HepG2 (cell line): ENCODE data around the gene GPC3. TPM values are rescaled to one million over a fixed set of nuclear protein-coding genes. Genes with fewer than 3 reads are reported as not detected.

Experiments used
- HNF4G ChIP-seq, 2 experiments: sonication (generic) in 1 of 2; formaldehyde crosslinking in 1 of 2; IDR thresholded peaks; 2 replicates each; pipeline versions ENCODE4 v1.4.0 to v1.6.1; 2011 to 2020; ENCODE audit warnings: borderline replicate concordance in 2 of 2, low read depth in 2 of 2, mild to moderate bottlenecking in 2 of 2, low read length in 1 of 2, missing genetic modification reagents in 1 of 2, moderate library complexity in 1 of 2
- NCOA5 ChIP-seq: sonication (generic); formaldehyde crosslinking; IDR thresholded peaks from 2 replicates; pipeline ENCODE4 v1.4.0; 2020; ENCODE audit warnings: missing genetic modification reagents
- NFKB2 ChIP-seq: sonication (generic); formaldehyde crosslinking; IDR thresholded peaks from 2 replicates; pipeline ENCODE4 v1.4.0; 2020; ENCODE audit warnings: missing genetic modification reagents, borderline replicate concordance
- ZNF431 ChIP-seq: sonication (generic); formaldehyde crosslinking; IDR thresholded peaks from 2 replicates; pipeline ENCODE4 v1.9.0; 2022; ENCODE audit warnings: missing genetic modification reagents, low read depth, mild to moderate bottlenecking, borderline replicate concordance
- polyA plus RNA-seq, 8 experiments: library from polyadenylated mRNA; depleted of rRNA in 3 of 8; stranded (reverse) in 7 of 8; unstranded in 1 of 8; fragments of >200 nt; fragmentation: Illumina TruSeq in 4 of 8; extraction: Trizol in 4 of 8; gene quantifications; 2 replicates each; pipeline versions ENCODE4 v1.2.1 to v1.2.3, GENCODE V29; 2011 to 2016; ENCODE audit warnings: low read depth in 4 of 8, missing spikeins in 1 of 8, mixed read lengths in 1 of 8; ENCODE audit not compliant: insufficient read depth in 1 of 8
- total RNA-seq, 5 experiments: library from RNA; depleted of rRNA; stranded (reverse); fragments of >200 nt; fragmentation: Illumina TruSeq; extraction: Trizol; gene quantifications; 2 replicates each; pipeline ENCODE4 v1.2.3, GENCODE V29; 2016; ENCODE audit warnings: low read depth in 1 of 5
- TF ChIP-seq, protein P1 (sequence below): sonication (generic); formaldehyde crosslinking; IDR thresholded peaks from 2 replicates; pipeline ENCODE4 v1.4.0; 2020; ENCODE audit warnings: missing genetic modification reagents
- TF ChIP-seq, protein P2 (sequence below): sonication (generic); formaldehyde crosslinking; IDR thresholded peaks from 2 replicates; pipeline ENCODE4 v1.4.0; 2020; ENCODE audit warnings: missing genetic modification reagents, borderline replicate concordance
- TF ChIP-seq, protein P3 (sequence below): sonication (generic); formaldehyde crosslinking; conservative IDR thresholded peaks from 2 replicates; pipeline ENCODE4 v1.8.1; 2023; ENCODE audit warnings: missing genetic modification reagents
- TF ChIP-seq, protein P4 (sequence below), 2 experiments: fragments of 450-650 bp in 1 of 2; sonication (generic) in 1 of 2; formaldehyde crosslinking in 1 of 2; IDR thresholded peaks; 2 replicates each; pipeline versions ENCODE4 v1.6.1 to v1.8.0; 2016 to 2022; ENCODE audit warnings: antibody characterized with exemption in 1 of 2, mild to moderate bottlenecking in 1 of 2, missing genetic modification reagents in 1 of 2

The GPC3 gene
- total and polyA plus RNA-seq, 2 of the 13 experiments (the other 11 are each of a cell fraction or from before 2014, with no cell fraction given) = 1,799 to 3,263 TPM

DNA sequence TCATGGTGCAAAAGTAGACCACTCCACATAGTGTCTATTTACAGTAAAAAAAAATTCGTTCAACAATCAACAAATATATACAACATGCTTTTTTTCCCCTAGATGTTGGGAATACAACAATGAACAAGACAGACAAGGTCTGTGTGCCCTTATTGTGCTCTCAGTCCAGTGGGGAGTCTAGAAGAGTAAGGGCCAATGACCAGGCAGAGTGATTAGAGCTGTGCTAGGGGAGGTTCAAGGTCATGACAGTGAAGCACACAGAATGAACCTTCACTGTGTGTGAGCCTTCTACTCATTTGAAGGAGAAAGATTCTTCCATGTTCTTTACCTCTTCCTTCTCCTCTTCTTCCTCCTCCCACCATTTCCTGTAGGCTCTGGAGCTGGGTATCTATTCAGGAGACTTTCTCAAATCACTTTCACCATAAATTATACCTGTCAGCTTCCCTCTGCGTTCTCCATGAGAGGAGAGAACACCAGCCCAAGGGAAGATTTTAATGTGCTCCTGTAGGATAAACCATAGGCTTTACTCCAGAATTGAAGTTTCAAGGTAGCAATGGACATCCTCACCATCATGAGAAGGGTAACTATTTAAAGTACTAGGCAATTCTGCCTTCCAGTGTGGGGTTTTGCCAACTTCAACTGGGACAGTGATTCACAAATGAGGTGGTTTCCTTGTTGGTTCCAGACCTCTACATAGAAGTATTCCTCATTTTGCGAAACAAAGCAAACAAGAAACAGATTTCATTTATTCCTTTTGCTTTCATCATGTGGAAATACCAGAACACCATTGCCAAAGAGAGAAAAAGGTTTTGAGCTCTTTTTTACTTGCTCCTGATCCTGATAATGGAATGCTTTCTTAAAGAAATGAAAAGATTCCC, 323.2 kb downstream of the GPC3 start (continued):
- TF ChIP-seq, protein P1, sequence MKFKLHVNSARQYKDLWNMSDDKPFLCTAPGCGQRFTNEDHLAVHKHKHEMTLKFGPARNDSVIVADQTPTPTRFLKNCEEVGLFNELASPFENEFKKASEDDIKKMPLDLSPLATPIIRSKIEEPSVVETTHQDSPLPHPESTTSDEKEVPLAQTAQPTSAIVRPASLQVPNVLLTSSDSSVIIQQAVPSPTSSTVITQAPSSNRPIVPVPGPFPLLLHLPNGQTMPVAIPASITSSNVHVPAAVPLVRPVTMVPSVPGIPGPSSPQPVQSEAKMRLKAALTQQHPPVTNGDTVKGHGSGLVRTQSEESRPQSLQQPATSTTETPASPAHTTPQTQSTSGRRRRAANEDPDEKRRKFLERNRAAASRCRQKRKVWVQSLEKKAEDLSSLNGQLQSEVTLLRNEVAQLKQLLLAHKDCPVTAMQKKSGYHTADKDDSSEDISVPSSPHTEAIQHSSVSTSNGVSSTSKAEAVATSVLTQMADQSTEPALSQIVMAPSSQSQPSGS = no peak
- TF ChIP-seq, protein P2, sequence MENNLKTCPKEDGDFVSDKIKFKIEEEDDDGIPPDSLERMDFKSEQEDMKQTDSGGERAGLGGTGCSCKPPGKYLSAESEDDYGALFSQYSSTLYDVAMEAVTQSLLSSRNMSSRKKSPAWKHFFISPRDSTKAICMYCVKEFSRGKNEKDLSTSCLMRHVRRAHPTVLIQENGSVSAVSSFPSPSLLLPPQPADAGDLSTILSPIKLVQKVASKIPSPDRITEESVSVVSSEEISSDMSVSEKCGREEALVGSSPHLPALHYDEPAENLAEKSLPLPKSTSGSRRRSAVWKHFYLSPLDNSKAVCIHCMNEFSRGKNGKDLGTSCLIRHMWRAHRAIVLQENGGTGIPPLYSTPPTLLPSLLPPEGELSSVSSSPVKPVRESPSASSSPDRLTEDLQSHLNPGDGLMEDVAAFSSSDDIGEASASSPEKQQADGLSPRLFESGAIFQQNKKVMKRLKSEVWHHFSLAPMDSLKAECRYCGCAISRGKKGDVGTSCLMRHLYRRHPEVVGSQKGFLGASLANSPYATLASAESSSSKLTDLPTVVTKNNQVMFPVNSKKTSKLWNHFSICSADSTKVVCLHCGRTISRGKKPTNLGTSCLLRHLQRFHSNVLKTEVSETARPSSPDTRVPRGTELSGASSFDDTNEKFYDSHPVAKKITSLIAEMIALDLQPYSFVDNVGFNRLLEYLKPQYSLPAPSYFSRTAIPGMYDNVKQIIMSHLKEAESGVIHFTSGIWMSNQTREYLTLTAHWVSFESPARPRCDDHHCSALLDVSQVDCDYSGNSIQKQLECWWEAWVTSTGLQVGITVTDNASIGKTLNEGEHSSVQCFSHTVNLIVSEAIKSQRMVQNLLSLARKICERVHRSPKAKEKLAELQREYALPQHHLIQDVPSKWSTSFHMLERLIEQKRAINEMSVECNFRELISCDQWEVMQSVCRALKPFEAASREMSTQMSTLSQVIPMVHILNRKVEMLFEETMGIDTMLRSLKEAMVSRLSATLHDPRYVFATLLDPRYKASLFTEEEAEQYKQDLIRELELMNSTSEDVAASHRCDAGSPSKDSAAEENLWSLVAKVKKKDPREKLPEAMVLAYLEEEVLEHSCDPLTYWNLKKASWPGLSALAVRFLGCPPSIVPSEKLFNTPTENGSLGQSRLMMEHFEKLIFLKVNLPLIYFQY (CRISPR knock-in tag) = no peak
- no peak for TF ChIP-seq NCOA5 (CRISPR knock-in tag)
- TF ChIP-seq, protein P3, sequence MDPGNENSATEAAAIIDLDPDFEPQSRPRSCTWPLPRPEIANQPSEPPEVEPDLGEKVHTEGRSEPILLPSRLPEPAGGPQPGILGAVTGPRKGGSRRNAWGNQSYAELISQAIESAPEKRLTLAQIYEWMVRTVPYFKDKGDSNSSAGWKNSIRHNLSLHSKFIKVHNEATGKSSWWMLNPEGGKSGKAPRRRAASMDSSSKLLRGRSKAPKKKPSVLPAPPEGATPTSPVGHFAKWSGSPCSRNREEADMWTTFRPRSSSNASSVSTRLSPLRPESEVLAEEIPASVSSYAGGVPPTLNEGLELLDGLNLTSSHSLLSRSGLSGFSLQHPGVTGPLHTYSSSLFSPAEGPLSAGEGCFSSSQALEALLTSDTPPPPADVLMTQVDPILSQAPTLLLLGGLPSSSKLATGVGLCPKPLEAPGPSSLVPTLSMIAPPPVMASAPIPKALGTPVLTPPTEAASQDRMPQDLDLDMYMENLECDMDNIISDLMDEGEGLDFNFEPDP (CRISPR knock-in tag) = no peak
- no peak for TF ChIP-seq HNF4G (IDR thresholded peaks at IDR 0.05; ENCODE audit: borderline replicate concordance, low read depth, low read length)
- TF ChIP-seq HNF4G (CRISPR knock-in tag; IDR thresholded peaks at IDR 0.05; ENCODE audit: borderline replicate concordance, low read depth) = no peak
- TF ChIP-seq, protein P4, sequence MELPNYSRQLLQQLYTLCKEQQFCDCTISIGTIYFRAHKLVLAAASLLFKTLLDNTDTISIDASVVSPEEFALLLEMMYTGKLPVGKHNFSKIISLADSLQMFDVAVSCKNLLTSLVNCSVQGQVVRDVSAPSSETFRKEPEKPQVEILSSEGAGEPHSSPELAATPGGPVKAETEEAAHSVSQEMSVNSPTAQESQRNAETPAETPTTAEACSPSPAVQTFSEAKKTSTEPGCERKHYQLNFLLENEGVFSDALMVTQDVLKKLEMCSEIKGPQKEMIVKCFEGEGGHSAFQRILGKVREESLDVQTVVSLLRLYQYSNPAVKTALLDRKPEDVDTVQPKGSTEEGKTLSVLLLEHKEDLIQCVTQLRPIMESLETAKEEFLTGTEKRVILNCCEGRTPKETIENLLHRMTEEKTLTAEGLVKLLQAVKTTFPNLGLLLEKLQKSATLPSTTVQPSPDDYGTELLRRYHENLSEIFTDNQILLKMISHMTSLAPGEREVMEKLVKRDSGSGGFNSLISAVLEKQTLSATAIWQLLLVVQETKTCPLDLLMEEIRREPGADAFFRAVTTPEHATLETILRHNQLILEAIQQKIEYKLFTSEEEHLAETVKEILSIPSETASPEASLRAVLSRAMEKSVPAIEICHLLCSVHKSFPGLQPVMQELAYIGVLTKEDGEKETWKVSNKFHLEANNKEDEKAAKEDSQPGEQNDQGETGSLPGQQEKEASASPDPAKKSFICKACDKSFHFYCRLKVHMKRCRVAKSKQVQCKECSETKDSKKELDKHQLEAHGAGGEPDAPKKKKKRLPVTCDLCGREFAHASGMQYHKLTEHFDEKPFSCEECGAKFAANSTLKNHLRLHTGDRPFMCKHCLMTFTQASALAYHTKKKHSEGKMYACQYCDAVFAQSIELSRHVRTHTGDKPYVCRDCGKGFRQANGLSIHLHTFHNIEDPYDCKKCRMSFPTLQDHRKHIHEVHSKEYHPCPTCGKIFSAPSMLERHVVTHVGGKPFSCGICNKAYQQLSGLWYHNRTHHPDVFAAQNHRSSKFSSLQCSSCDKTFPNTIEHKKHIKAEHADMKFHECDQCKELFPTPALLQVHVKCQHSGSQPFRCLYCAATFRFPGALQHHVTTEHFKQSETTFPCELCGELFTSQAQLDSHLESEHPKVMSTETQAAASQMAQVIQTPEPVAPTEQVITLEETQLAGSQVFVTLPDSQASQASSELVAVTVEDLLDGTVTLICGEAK (IDR thresholded peaks at IDR 0.05) = no peak
- TF ChIP-seq, protein P4 (CRISPR knock-in tag; IDR thresholded peaks at IDR 0.05) = no peak
- no peak for TF ChIP-seq NFKB2 (CRISPR knock-in tag)
- no peak for TF ChIP-seq ZNF431 (CRISPR knock-in tag)
